ENCODE data around the gene TTLL5.
A peak's percentile ranks its signal among the peaks of the same experiment; 100 is the strongest.

TTLL5 gene

GRCh38 chr14:75968456-75968855 is 307.4 kb downstream of the TTLL5 start:
- peak; percentile 19 for DNase-seq (ENCODE audit: low read depth)
- no peak for TF ChIP-seq CTCF (IDR thresholded peaks at IDR 0.05; ENCODE audit: insufficient read depth, low read depth, low read length, missing control alignments)
- no peak overlapping the region for H3K4me3 ChIP-seq (ENCODE audit: low read length)

- no peak for DNase-seq (ENCODE audit: low read depth)
- no peak for TF ChIP-seq CTCF (IDR thresholded peaks at IDR 0.05; ENCODE audit: insufficient read depth, low read depth, low read length, missing control alignments)
- H3K4me3 ChIP-seq (ENCODE audit: low read length) = no peak overlapping the region
Measured at GRCh38 chr14:75969126-75969525, 308.1 kb downstream of the TTLL5 start.

DNA sequence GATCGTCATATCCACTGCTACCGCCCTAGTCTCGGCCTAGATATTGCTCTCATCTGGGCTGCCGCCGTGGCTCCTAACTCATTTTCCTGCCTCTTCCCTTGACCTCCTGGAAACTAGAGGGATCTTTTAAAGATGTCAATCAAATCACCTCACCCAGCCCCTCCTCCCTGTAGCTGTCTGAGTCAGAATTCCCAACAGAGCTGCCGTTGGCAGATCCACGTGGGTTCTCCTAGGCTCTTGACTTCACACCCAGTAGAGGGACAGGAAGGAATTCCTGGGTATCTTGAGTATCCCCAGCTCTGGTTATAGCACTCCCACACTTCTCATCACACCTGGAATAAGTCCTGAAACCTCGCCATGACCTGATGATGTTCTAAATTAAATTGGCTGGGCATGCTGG is 308.8 kb downstream of the TTLL5 start:
- TF ChIP-seq CTCF (IDR thresholded peaks at IDR 0.05; ENCODE audit: insufficient read depth, low read depth, low read length, missing control alignments) = no peak
- no peak overlapping the region for H3K4me3 ChIP-seq (ENCODE audit: low read length)
- DNase-seq (ENCODE audit: low read depth) = peak; percentile 31

- DNase-seq (ENCODE audit: low read depth) = no peak
- no peak for TF ChIP-seq CTCF (IDR thresholded peaks at IDR 0.05; ENCODE audit: insufficient read depth, low read depth, low read length, missing control alignments)
Measured at GRCh38 chr14:75970989-75971388, 309.9 kb downstream of the TTLL5 start.

GRCh38 chr14:75971509-75971908 is 310.5 kb downstream of the TTLL5 start:
- no peak for TF ChIP-seq CTCF (IDR thresholded peaks at IDR 0.05; ENCODE audit: insufficient read depth, low read depth, low read length, missing control alignments)
- DNase-seq (ENCODE audit: low read depth) = no peak

More at GRCh38 chr14:75970989-75971388, 309.9 kb downstream of the TTLL5 start:
- no peak overlapping the region for H3K4me3 ChIP-seq (ENCODE audit: low read length)

DNA sequence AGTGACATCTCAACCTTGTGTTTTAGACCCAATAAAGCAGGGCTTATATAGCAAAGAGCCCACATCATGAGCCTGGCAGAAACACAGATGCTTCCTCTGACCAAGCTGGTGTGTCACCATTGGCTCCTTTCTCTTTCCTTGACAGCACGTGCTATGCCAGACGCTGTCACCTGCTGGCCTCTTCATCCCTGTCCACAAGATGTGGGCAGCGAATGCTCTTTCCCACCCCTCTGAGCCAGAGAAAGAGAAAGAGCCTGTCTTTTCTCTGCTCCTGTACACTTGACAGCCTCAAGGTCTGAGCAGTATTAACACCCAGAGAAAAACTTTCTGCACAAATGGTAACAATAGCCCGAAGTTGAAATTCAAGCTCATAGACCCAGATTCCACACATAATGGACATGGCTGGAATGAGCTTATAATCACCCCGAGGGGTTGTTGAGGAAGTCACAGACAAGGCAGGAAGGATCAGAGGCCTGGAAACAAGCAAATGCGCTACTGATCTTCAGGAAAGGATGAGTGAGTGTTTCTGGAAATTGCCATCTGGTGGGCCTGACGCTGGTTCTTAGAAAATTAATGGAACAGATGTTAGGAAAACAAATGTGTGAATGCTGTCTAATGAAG is 311.9 kb downstream of the TTLL5 start:
- no peak overlapping the region for H3K4me3 ChIP-seq (ENCODE audit: low read length)
- TF ChIP-seq CTCF (IDR thresholded peaks at IDR 0.05; ENCODE audit: insufficient read depth, low read depth, low read length, missing control alignments) = no peak
- DNase-seq (ENCODE audit: low read depth) = no peak

More at GRCh38 chr14:75971509-75971908, 310.5 kb downstream of the TTLL5 start:
- no peak overlapping the region for H3K4me3 ChIP-seq (ENCODE audit: low read length)
